ENCODE data around the gene CCDC169.

CCDC169 gene

GRCh38 chr13:36242761-36243160 lies 54.9 kb downstream of the CCDC169 start:
- DNase-seq = no peak

GRCh38 chr13:36231236-36231635 lies 66.4 kb downstream of the CCDC169 start:
- DNase-seq = no peak

GRCh38 chr13:36224730-36225129 lies 72.9 kb downstream of the CCDC169 start:
- DNase-seq = no peak

- DNase-seq = no peak
These were observed 77.7 kb downstream of the CCDC169 start for GRCh38 chr13:36219883-36220282.

- no peak for DNase-seq
These were observed 80.2 kb downstream of the CCDC169 start for GRCh38 chr13:36217456-36217855.

- no peak for DNase-seq
These were observed 83.3 kb downstream of the CCDC169 start, which contains the start of gene SOHLH2 for GRCh38 chr13:36214163-36214921. SOHLH2 (minus strand) TSS chr13:36214556; CDS start chr13:36214526, 30 bp downstream.

GRCh38 chr13:36212789-36213188 lies 84.8 kb downstream of the CCDC169 start:
- DNase-seq = no peak

- DNase-seq = no peak
These were observed 86.0 kb downstream of the CCDC169 start for GRCh38 chr13:36211567-36211966.

GRCh38 chr13:36210738-36211137 lies 86.9 kb downstream of the CCDC169 start:
- DNase-seq = no peak

- no peak for DNase-seq
These were observed 89.9 kb downstream of the CCDC169 start for GRCh38 chr13:36207672-36208071.

- no peak for DNase-seq
These were observed 104.3 kb downstream of the CCDC169 start for GRCh38 chr13:36193151-36193855.

- no peak for DNase-seq
These were observed 105.4 kb downstream of the CCDC169 start for GRCh38 chr13:36192166-36192565.

- DNase-seq = no peak
These were observed 106.8 kb downstream of the CCDC169 start for GRCh38 chr13:36190771-36191170.

GRCh38 chr13:36188441-36188840 lies 109.2 kb downstream of the CCDC169 start:
- DNase-seq = no peak

- DNase-seq = no peak
These were observed 113.7 kb downstream of the CCDC169 start for GRCh38 chr13:36183901-36184300.
